Stimulated activated CD4-positive, alpha-beta T cell treated with anti-CD3 and anti-CD28 coated beads, TNF-alpha, amount 100 ng/mL, for 4 hours (primary cell): ENCODE data around the gene HMOX1.
"Not testable (repeated sequence)": the region's sequence is repeated elsewhere in the genome, so short reads cannot be mapped to it uniquely, and the experiment has no call there.

ENCODE experiments used
- DNase-seq, 3 experiments: peaks; one replicate each; pipeline ENCODE4 v3.0.0-alpha.2; 2020; ENCODE audit warnings: low read depth in 3 of 3

The HMOX1 gene

DNA sequence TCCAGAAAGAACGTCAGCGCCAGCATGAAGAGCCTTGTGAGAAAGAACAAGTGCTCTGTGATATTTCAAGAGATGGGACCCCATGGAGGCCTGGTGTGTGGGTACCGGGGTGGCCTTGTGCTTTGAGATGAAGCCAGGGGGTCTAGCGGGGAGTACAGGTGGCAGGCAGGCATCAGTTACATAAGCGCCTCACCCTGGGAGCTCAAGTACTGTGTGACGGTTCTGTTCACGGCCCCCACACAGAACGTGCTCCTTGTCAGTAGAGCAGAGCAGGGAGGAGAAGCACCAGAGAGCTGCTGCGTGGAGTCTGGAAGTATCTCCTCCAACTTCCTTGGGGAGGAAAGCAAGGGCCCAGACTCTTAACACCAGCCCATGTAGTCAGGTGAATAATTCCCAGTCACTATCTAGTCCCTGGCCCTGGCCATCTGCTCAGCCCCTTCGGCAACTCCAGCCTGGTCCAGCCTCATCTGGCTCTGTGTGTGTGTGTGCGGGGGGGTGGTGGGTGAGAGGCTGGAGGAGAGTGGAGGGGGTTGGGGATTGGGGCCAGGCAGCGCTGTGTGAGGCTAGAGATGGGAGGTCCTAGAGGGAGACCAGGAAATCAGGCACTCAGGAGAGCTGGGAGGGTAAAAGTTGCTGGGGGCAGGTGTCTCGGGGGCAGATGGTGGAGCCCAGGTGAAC is 51.5 kb downstream of the HMOX1 start:
- no peak for DNase-seq

DNA sequence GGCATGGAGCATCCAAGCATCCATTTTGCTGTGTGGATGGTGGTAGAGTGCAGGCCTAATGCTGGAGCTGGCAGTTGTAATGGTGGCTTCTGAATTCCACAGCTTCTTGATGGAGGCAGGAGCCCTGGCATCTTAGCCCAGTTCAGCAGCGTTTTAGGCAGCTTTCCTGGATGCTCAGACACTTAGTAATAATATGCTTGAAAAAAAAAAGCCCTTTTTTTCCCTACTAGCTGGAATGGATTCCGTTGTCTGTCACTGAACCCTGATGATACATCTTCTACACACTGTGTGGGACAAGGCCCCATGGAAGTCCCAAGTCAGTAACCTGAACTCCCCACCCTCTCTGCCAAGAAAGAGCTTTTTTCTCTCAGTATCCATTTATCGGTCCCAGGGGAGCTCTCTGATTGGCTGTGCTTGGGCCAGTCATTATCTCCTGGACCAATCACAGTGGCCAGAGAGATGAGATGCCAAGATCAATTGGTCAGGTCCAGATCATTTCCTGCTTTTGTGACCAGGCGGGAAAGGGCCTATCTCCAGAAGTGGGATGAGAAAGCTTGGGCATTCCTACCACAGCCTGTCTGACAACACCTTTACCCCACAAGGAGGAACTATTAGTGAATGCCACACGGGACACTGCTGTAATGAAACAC is 53.3 kb downstream of the HMOX1 start:
- DNase-seq = no peak

DNA sequence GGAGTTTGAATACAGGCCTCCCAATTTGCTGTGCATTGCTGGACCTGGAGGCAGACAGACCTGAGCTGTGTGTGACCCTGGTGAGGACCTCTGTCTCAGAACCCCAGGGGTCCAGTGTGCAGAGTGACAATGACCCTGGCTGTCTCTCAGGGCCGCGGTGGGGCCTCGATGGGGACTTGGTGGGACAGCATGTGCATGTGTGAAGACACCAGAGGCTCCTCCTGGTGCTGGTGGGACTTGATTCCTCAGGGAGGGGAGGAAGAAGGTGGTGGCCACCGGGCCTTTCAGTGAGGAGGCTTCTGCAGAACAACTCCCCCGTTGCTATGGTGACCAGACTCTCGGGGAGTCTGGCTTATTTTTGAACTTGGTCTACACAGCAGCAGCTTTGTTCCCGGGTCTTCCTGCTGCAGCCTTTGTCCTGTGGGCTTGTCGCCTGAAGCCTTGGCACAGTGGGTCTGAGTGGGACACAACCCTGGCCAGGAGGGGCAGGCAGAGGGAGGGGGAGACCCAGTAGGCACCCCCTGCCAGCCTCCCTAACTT is 54.4 kb downstream of the HMOX1 start:
- no peak for DNase-seq

DNA sequence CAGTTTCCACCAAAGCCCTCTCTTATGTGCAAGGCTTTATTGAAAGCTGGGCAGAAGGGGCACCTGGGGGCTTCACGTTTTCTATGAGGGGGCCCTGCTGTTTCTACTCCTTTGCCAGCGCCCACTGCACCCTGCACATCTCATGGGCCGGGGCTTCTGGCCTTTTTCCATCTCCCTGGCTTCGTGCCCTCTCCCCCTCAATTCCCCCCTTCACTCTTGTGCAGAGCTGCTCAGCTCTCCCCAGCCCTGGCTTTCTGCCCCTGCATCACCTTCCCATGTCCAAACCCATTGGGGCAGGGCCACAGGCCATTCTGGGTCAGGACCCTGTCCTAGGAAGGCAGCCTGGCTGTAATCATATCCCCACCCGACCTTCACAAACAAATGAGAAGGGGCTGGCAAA is 55.5 kb downstream of the HMOX1 start:
- no peak for DNase-seq

DNA sequence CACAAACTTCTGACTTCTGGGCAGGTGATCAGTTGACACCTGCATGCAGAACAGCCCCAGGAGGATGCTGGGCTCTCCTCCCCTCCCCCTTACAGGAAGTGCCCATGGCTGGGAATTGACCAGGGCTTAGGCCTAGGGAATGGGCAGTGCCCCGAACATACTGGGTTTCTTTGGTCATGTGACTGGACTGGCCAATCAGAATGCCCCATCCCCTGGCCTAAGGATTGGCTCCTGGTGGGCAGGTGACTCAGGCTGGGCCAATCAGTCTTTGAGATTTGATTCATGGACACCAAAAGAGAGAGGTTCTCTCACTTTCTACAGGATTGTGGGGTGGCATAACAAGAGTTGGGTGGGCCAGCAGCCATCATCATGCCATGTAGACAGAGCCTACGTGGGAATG is 56.2 kb downstream of the HMOX1 start:
- no peak for DNase-seq

DNA sequence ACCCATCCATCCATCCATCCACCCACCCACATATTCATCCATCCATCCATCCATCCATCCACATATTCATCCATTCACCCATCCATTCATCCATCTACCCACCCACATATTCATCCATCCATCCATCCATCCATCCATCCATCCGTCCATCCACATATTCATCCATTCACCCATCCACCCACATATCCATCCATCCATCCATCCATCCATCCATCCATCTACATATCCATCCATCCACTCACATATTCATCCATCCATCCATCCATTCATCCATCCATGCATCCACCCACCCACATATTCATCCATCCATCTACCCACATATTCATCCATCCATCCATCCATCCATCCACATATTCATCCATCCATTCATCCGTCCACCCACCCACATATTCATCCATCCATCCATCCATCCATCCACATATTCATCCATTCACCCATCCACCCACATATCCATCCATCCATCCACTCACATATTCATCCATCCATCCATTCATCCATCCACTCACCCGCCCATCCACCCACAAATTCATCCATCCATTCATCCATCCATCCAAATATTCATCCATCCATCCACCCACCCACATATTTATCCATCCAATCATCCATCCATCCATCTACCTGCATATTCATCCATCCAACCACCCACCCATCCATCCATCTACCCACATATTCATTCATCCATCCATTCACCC is 57.9 kb downstream of the HMOX1 start:
- DNase-seq = not testable (repeated sequence)

DNA sequence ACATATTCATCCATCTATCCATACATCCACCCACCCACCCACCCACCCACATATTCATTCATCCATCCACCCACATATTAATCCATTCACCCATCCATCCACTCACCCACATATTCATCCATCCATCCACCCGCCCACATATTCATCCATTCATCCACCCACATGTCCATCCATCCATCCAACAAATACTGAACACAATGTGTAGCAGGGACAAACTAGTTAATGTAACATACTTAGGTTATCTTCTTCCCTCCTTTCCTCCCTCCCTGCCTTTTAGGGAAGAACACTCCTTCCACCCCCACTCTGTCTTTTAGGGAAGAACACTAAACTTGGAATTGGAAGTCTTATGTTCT is 58.4 kb downstream of the HMOX1 start:
- DNase-seq = no peak

DNA sequence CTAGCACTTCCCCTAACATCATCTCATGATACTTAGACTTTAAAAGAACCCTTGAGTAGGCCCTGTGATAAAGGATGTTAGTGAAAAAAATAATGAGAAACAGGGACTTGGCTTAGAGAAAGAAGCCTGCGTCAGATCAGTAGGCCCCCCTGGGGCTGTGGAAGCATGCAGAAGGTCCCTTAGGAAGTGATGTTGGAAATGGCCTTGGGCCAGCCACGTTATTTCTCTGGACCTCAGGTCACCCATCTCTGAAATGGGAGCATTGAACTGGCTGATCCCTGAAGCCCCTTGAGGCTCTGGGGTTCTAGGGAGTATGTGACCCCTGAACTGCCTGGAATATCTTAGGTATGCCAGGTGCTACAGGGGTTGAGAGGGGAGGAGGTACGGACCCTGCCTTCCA is 59.2 kb downstream of the HMOX1 start:
- no peak for DNase-seq

DNA sequence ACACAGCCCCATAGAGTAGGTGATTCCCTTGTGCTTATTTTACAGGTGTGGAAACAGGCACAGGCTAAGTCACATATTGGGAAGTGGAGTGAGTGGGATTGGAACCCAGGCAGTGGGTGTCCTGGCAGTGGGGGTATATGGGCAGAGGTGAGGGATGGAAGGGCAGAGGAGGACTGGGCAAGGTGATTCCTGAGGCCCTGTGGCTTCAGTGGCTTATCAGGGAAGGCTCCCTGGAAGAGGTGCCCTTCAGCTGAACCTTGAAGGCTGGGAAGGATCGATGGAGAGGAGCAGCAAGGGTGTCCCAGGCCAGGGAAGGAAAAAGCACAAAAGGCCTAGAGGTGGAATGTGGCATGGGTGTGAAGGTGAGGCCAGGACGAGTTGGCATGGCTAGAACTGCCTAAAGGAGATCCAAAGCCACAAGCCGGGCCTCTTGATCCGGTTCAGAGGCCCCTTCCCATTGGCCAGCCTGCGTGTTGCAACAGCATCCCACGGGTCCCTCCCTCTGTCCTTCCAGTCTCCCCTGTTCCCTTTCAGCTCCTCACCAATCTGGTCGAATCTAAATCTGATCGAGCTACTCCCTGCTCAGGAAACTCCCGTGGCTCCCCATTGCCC is 60.7 kb downstream of the HMOX1 start:
- no peak for DNase-seq

DNA sequence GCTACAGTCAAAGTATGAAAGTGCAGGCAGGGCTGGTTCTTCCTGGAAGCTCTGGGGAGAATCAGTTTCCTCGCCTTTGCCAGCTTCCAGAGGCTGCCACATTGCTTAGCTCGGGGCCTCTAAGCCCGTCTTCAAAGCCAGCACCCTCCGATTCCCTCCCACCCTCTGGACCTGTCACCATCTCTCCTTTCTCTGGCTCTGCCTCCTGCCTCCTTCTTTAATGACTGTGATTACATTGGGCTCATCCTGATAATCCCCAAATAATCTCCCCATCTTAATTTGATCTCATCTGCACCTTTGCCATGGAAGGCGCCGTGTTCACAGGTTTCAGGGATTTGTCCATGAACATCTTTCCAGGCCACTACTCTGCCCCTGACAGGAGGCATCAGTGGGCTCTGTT is 61.6 kb downstream of the HMOX1 start:
- no peak for DNase-seq

DNA sequence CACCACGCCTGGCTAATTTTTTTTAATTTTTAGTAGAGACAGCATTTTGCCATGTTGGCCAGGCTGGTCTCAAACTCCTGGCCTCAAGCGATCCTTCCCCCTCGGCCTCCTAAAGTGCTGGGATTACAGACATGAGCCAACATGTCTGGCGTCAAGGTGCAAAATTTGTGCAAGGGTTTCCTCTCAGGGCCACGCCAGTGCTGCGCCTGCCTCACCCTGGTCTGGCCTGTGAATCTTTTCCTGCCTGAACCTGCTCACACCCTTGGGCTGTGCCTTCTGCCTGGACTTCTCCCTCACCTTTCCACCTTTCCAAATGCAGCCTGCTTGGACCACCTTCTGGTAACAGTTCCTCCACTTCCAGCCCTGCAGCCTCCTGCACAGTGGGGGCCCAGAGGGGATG is 62.4 kb downstream of the HMOX1 start:
- DNase-seq = no peak
